ENCODE data around the gene HTR3C.
"Not testable (repeated sequence)": the region's sequence is repeated elsewhere in the genome, so short reads cannot be mapped to it uniquely, and the experiment has no call there.

Gene HTR3C

DNA sequence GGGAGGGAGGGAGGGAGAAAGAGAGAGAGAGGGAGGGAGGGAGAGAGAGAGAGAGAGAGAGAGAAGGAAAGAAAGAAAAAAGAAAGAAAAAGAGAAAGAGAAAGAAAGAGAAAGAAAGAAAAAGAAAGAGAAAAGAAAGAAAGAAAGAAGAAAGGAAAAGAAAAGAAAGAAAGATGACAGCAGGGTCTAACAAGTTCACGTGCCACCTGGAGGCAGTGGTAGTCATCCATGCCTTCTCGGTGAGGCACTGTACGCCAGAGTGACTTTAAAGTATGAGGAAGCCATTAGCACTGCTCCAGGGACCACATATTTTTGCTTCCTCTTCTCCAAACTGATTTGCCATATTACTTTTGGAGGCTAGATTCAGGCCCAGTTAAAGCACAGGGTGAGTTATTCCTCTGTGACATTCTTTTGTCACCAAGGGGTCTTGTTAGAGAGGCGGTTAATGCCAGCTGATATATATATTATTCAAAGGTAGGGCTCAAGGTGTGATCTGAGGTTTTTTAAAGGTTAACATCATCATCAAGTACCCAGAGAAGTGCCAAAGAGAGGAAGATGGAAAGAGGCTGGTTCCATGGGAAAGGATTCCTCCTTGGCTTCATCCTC lies 21.6 kb upstream of the HTR3C start, which contains the start of gene HTR3D:
HTR3D (plus strand) TSS at position 556 of the 606 bp plus-strand sequence; CDS start at position 556, 0 bp downstream.
- DNase-seq = no peak

DNA sequence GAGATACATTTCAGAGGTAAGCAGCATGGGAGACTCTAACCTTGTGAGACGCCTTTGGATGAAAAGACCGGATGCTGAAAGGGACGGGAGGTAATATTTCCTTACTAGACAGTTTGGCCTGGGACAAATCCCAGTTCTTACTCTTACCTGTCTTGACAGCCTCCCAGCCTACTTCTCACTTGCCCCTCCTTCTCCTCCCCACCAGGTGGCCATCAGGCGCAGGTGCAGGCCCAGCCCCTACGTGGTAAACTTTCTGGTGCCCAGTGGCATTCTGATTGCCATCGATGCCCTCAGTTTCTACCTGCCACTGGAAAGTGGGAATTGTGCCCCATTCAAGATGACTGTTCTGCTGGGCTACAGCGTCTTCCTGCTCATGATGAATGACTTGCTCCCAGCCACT lies 15.0 kb upstream of the HTR3C start:
- no peak for DNase-seq

DNA sequence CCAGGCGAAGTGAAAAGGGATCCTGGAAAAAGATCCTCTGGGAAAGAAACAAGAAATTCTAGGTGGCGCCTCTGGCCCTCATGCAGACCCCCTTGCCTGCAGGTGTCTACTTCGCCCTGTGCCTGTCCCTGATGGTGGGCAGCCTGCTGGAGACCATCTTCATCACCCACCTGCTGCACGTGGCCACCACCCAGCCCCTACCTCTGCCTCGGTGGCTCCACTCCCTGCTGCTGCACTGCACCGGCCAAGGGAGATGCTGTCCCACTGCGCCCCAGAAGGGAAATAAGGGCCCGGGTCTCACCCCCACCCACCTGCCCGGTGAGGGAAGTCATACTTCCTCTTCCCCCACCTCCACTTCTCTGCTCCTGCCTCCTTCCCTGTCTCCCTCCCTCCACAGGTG lies 14.5 kb upstream of the HTR3C start:
- not testable (repeated sequence) for DNase-seq

DNA sequence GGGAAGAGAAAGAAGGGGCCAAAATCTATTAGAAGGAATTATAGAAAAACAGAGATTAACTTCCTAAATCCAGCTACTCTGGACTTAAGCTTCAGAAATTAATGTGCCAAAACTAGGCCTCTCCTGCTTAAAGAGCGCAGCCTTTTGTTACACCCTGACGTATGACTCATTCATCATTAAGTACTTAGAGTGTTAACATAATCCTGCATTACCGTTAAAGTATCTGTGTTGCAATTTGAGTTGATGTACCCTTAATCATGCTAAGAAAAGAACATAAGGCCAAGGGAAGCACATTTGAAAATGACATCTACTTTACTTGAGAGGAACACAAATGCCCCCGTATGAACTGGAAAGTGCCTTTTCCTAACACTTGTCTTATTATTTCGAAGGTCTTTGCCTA lies 13.4 kb upstream of the HTR3C start:
- DNase-seq = no peak

DNA sequence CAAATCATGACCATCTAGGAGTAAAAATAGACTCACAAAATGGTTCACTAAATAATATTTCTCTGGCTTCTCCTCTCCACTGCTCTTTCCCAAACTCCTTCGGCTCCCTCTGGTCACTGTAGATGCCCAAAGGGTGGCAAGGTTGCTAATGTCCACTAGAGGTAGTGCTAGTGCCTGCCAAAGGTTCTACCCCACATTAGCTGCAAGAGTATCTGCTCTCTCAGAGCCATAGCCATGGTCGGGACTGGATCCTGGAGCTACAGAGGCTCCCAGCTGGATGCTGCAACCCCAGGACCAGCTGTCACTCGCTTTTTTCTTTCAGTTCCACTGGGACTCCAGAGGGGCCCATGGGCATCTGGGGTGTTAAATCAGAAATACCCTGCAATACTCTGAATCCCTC lies 12.8 kb upstream of the HTR3C start:
- no peak for DNase-seq

DNA sequence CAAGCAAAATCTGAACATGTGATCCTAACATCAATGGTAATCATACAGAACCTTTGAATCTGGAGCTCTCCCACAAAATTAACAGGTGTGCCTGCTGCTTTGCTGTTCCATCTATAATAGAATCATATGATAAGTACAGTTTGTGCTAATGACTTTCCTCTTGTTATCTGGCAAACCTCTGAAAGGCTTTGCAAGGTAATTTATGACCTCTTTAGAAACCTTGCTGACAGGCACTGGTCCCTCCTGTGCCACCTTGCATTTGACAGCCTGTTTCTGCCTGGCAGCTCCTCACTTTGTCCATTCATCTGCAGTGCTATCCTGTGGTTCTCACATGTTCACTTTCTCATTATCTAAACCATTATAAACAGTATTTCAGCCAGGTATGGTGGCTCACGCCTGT lies 10.2 kb upstream of the HTR3C start:
- no peak for DNase-seq

DNA sequence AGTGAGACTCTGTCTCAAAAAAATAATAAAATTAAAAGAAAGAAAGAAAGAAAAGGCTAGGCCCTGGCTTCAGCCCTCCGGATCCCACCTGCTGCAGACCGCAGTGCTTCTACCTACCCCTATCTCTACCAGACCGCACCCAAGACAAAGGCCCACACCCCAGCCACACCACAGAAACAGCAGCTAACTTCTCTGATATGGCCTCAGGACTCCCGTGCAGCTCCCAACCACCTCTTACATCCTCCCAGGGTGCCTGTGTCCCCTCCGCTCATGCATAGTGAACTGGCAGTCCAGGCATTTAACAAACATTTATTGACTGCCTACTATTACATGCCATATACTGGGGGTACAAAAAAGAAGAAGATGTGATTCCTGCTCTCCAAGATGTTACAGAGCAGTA lies 6.9 kb upstream of the HTR3C start:
- DNase-seq = no peak

DNA sequence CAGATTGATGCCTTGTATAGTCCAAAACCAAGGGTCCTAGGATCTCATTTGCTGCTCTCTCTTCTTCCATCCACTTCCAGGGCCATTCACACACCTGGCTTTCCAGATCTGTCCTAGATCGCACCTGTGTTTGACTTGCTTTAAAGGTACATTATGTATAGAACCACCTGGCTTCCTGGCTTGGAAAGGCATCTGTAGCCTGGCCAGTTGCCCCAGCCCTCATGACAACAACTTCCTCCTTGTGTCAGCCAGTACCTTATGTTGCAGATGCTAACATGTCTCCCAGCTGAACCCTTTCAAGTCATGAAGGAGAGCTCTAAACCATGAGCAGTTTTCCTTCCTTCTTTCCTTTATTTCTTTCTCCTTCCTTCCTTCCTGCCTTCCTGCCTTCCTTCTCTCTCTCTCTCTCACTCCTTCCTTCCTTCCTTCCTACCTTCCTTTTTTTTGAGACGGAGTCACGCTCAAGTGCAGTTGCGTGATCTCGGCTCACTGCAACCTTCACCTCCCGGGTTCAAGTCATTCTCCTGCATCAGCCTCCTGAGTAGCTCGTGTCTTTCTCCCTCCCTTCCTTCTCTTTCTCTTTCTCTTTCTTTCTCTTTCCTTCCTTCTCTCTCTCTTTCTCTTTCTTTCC lies 2.5 kb upstream of the HTR3C start:
- no peak for DNase-seq

DNA sequence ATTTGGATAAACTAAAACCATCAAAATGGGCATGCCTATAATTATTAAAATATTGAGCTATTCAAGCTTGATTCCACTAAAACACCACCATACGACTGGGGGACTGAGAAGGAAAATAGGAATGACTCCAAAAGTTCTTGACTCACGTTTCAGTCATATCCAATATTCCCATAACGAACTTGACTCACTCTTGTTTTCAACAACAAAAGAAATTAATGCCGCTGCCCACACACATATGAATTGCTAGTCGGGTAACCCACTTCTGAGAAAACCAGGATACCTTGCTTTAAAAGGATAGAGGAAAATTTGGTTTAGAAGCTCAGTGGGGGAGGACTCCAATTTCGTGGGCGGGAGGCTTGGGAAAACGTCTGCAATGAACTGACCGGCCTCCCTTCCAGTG lies 5.2 kb downstream of the HTR3C start:
- DNase-seq = no peak

DNA sequence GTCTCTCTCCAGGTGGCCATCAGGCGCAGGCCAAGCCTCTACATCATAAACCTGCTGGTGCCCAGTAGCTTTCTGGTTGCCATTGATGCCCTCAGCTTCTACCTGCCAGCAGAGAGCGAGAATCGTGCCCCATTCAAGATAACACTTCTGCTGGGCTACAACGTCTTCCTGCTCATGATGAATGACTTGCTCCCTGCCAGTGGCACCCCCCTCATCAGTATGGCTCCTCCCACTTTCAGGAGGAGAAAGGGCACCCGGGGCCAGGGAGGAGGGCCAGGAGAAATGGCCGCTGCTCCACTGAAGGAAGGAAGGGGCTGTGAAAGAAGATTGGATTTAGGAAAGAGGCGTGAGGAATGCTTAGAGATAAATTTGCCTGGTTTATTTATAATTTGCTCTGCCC lies 6.6 kb downstream of the HTR3C start:
- DNase-seq = no peak

DNA sequence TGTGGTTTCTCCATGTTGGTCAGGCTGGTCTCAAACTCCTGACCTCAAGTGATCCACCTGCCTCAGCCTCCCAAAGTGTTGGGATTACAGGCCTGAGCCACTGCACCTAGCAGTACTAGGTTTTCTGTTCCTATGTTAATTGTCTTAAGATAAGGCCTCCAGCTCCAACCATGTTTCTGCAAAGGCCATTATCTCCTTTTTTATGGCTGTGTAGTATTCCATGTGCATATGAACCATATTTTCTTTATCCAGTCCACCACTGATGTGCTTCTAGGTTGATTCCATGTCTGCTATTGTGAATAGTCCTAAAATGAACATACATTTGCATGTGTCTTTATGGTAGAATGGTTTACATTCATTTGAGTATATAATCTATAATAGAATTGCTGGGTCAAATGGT lies 9.8 kb downstream of the HTR3C start:
- no peak for DNase-seq

DNA sequence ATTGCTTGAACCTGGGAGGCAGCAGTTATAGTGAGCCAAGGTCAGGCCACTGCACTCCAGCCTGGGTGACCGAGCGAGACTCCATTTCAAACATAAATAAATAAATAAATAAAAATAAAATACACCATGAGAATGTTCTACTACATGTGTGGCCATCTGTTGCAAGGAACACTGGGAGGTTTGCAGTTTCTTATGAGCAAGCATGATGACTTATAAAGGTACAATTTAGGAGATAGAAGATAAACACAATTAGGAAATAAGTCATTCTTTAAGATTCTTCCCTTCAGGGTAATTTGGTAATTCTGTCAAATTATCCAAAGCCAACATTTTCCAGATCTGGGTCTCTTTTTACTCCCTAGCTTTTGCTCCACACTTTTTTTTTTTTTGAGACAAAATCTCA lies 13.4 kb downstream of the HTR3C start:
- DNase-seq = no peak

DNA sequence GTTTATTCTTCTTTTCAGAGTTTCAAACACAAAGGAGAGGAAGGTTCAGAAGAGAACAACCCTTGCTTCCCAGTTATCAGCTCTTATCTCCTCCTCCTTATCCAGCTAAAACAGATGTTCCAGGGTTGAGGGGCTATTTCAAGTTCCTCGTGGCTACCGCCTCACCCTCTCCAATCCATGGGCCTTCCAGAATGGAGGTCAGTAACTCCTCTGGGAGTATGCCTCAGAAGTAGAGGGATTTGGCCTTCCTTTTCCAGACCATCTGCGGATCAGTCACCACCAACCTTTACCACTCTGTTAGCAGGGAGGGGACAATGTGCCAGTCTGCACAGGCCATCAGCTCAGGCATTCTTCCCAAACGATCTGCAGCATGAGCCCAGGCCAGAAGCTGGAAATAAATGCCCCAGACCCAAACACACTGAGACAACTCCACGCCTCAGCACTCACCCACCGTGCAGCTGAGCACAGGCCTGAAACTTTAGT lies 14.8 kb downstream of the HTR3C start:
- DNase-seq = no peak

DNA sequence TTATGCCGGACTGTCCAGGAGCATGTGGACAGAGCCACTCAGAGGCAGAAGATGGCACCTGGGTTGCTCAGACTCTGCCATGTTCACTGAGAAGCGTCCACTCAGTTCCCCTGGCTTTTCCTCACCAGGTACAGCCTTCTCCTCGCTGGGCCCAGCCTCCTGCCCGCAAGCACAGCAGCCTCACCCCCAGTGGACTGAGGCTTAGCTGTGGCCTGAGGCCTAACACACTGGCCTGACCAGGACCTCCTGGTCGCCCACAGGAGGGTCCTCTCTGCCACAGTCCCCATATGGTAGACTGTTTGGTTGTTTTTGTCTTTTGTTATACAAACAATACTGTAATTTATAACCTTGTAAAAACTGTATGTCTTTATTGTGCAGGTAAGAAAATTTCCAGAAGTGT lies 15.5 kb downstream of the HTR3C start:
- DNase-seq = no peak

DNA sequence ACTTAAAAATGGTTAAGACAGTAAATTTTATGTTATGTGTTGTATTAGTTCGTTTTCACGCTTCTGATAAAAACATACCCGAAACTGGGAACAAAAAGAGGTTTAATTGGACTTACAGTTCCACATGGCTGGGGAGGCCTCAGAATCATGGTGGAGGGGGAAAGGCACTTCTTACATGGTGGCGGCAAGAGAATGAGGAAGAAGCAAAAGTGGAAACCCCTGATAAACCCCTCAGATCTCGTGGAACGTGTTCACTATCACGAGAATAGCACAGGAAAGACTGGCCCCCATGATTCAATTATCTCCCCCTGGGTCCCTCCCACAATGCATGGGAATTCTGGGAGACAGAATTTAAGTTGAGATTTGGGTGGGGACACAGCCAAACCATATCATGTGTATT lies 18.3 kb downstream of the HTR3C start:
- DNase-seq = not testable (repeated sequence)

DNA sequence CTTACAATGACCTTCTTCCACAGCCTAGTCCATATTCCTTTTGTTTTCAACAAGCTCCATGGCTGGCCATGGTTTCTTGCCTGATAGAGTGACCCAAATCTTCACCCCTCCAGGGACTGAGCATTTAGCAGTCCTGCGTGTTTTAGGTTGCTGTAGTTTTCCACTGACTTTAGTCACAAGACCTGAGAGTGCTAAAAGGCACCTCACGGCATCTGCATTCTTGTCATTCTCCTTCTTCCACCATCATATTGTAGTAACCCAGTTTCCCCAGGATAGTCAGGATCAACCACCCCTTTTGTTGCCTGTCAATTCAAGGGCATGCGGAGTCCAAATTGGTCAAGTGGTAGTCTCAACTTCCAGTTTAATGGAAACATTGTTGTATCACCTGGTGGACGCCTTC lies 20.8 kb downstream of the HTR3C start:
- no peak for DNase-seq

DNA sequence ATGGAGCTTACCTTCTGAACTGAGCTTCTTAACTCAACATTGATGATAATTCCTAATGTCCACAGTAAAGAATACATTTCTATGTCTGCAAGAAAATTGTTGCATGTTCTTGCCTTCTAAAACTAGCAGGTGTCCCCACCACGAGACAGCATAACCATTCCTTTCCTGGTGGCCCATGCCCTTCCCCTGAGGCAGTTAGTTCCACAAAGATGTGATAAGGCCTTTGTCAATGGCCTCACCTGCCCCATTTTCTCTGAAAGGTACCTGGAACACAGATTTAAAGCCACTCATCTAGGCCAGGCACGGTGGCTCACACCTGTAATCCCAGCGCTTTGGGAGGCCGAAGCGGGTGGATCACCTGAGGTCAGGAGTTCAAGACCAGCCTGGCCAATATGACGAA lies 23.1 kb downstream of the HTR3C start:
- DNase-seq = no peak

DNA sequence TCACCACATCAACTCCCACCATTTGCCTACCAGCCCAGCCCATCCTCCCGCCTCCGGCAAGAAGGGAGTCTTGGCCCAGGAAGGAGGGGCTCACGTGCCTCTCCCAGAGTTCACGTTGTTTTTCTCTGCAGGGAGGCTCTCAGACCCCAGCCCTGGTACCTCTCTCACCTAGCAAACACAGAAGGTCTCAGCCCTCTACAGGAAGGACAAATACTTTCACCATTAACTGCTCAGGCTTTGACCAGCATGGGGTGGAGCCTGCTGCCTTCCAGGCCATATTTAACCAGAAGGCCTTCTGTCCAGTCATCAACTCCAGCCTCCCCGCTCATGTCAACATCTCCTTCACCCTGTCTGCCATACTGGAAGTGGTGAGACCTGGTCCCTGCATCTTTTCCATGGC lies 25.0 kb downstream of the HTR3C start:
- DNase-seq = no peak

DNA sequence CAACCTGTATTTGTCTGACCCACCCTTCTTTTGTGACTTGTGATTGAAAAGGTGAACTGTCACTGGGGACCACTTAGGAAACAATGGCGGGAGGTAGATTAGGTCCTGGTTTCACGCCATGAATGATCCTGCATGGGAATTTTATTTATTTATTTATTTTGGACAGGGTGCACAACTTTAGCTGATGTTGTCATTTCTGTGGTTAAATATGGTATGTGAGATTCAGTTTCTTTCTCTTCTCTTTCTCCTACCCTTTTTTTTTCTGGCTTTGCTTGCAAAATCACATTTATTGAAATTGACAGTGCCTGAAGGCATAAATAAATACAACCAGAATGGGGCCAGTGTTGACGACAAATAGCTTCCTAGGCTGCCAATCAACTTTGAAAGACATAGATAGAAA lies 26.0 kb downstream of the HTR3C start:
- no peak for DNase-seq

DNA sequence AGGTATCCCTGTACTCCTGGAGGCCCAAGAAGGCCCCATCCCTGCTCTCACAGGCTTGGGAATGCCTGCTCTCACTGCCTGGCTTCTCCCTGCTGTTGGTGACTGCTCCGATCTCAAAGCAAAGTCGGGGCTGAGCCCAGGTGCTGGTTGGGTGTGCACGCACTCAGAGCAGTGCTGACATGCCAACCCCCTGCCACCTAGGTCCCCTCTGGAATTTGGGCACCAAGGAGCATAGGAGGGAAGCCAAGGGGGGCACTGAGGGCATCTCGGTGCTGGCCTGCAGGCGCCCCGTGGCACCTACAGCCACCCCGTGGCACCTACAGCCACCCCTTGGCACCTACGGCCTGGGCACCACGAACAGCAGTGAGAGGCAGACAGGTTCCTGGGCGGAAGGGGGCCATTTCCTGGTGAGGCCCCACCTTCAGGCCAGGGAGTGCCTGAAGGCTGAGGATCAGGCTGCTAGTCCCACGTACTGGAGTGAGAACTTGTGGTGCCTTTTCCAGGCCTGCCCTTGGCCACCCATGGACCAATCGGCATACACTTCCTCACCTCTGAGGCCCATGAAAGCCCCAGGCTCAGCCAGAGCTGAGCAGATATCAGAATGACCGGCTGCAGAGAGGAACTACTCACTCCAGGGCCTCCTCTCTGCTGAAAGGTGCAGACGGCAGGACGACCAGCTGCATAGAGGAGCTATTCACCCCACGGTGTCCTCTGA lies 28.4 kb downstream of the HTR3C start:
- no peak for DNase-seq

DNA sequence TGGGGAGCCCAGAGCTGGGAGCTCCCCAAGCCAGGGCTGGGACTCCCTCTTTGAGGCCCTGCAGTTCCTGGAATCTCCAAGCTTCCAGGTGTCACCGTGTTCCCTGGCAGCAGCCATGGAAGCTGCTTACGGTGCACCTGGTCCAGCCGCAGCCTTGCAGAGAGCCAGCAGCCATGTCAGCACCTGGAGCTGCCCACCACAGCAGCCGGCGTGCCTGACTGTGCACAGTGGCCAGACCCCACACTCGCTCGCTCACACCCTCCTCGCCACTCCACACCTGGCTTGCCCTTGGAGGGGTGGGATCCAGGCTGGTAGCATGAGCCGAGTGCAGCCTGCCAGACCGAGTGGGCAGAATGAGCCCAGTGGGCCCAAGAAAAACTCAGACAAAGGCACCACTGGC lies 29.2 kb downstream of the HTR3C start:
- no peak for DNase-seq

DNA sequence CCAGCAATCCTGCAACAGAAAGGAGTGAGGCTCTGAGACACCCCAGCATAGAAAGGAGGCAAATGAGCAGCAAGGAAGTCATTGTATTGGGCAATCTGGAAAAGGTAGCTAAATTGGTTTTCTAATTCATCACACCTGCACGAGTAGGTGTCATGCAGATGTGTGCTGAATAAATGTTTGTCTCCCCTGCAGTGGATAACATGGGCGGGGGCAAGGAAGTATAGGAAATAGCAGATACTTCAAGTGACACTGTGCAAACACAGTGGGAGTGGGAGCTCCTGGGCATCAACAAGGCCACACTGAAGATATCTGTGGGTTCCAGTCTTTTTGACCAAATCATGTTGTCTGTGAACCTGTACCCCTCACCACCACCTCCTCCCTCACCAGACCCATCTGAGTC lies 29.6 kb downstream of the HTR3C start:
- no peak for DNase-seq

DNA sequence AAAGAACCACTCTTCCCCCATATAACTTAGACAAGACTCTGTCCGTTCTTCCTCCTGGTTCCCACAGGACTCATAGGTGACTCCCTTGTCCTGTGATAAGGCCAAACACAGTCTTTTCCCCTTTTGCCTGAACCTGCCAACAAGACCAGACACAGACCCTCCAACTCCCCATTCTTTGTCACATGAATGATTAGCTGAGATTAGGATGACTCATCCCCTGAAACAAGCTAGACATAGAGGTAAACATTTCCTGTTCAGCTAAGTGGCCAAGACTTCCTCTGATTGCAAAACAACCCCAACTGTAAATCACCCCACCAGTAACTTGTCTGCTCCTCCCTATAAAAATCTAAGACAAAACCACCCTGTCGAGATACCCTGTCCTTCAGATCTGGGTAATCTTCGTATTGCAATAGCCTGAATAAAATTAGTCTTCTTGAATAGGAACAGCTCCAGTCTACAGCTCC lies 32.6 kb downstream of the HTR3C start:
- no peak for DNase-seq

DNA sequence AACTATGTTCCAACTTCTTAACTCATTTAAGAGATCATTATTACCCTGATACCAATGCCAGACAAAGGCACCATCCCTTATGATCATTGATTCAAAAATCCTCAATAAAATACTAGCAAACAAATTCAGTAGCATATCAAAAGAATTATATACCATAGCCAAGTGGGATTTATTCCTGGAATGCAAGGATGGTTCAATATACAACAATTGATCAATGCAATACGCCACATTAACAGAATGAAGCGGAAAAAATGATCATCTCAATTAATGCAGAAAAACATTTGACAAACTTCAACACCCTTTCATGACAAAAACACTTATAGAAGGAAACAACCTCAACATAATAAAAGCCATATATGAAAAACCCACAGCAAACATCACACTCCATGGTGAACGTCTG lies 39.4 kb downstream of the HTR3C start:
- DNase-seq = no peak

All from CD4-positive, alpha-beta T cell treated with Interferon alpha-2 for 1 hour (primary cell).